GM12892 (cell line): ENCODE results near the gene VSIG10.
"Not testable (repeated sequence)": the region's sequence is repeated elsewhere in the genome, so short reads cannot be mapped to it uniquely, and the experiment has no call there.

Experiments used
- POLR2A ChIP-seq: IDR thresholded peaks from 2 replicates; pipeline ENCODE4 v1.6.1; 2011; ENCODE audit warnings: low read depth, low read length, control low read depth
- TAF1 ChIP-seq: IDR thresholded peaks from 2 replicates; pipeline ENCODE4 v1.6.1; 2011; ENCODE audit warnings: low read depth, mild to moderate bottlenecking, control low read depth, low read length, borderline replicate concordance

DNA sequence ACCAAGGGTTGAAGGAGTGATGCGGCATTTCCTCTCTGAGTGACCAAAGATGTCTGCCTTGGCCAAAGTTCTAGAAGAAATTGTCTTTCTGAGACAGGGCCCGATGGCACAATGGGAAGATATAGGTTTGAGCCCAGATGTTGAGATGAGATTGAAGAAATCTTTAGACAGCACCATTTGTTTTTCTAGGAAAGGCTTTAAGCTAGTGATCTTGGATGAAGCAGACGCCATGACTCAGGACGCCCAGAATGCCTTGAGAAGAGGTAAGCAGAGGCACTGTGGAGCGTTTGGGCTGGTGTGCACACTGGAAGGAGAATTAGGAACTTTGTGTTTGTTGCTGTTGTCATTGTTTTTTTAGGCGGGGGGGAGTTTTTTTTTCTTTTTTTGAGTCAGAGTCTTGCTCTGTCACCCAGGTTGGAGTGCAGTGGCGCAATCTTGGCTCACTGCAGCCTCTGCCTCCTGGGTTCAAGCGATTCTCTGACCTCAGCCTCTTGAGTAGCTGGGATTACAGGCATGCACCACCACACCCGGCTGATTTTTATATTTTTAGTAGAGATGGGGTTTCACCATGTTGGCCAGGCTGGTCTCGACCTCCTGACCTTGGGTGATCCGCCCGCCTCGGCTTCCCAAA, 81.6 kb downstream of the VSIG10 start:
- not testable (repeated sequence) for TF ChIP-seq POLR2A, TAF1
